Measurements from ENCODE around the gene RBMS1.
"Not testable (repeated sequence)": the region's sequence is repeated elsewhere in the genome, so short reads cannot be mapped to it uniquely, and the experiment has no call there.

Gene RBMS1

GRCh38 chr2:160469164-160469563, 24.4 kb downstream of the RBMS1 start:
- no peak for DNase-seq

- DNase-seq, result no peak
Observed at GRCh38 chr2:160467086-160467485, 26.5 kb downstream of the RBMS1 start.

- peak; percentile 43 for DNase-seq
Observed at GRCh38 chr2:160465406-160465805, 28.2 kb downstream of the RBMS1 start.

GRCh38 chr2:160465002-160465401, 28.6 kb downstream of the RBMS1 start:
- DNase-seq, result no peak

GRCh38 chr2:160464017-160464416, 29.6 kb downstream of the RBMS1 start:
- no peak for DNase-seq

GRCh38 chr2:160463245-160463644, 30.4 kb downstream of the RBMS1 start:
- DNase-seq, result peak; percentile 27

- DNase-seq, result no peak
Observed at GRCh38 chr2:160460333-160460731, 33.3 kb downstream of the RBMS1 start.

GRCh38 chr2:160459538-160460332, 33.9 kb downstream of the RBMS1 start:
- DNase-seq, result no peak

GRCh38 chr2:160458718-160459453, 34.7 kb downstream of the RBMS1 start:
- DNase-seq, result no peak

GRCh38 chr2:160457588-160457987, 36.0 kb downstream of the RBMS1 start:
- peak; percentile 68 for DNase-seq

- no peak for DNase-seq
Observed at GRCh38 chr2:160454070-160454797, 39.4 kb downstream of the RBMS1 start.

GRCh38 chr2:160453111-160453820, 40.3 kb downstream of the RBMS1 start:
- DNase-seq, result no peak

- no peak for DNase-seq
Observed at GRCh38 chr2:160450486-160450885, 43.1 kb downstream of the RBMS1 start.

GRCh38 chr2:160448821-160449220, 44.8 kb downstream of the RBMS1 start:
- DNase-seq, result not testable (repeated sequence)

GRCh38 chr2:160445673-160446072, 47.9 kb downstream of the RBMS1 start:
- DNase-seq, result no peak

GRCh38 chr2:160442603-160443002, 51.0 kb downstream of the RBMS1 start:
- no peak for DNase-seq

GRCh38 chr2:160440888-160441287, 52.7 kb downstream of the RBMS1 start:
- DNase-seq, result no peak

GRCh38 chr2:160439038-160439437, 54.6 kb downstream of the RBMS1 start:
- not testable (repeated sequence) for DNase-seq

GRCh38 chr2:160437273-160437672, 56.3 kb downstream of the RBMS1 start:
- DNase-seq, result no peak

GRCh38 chr2:160434254-160434948, 59.2 kb downstream of the RBMS1 start:
- DNase-seq, result no peak

- peak; percentile 30 for DNase-seq
Observed at GRCh38 chr2:160433466-160434140, 60.0 kb downstream of the RBMS1 start.

- no peak for DNase-seq
Observed at GRCh38 chr2:160432633-160433032, 61.0 kb downstream of the RBMS1 start.

Data from activated CD4-positive, alpha-beta T cell treated with anti-CD3 and anti-CD28 coated beads, Interleukin-2, amount 50 U/mL, for 16 hours (primary cell).